Measurements from ENCODE around the gene PTCHD4. TPM values are rescaled to one million over a fixed set of nuclear protein-coding genes. Genes with fewer than 3 reads are reported as not detected.

PTCHD4 gene
- total and polyA plus RNA-seq, 2 of the 13 experiments (the other 11 are each of a cell fraction or from before 2014, with no cell fraction given) = 28.4 to 32.9 TPM

DNA sequence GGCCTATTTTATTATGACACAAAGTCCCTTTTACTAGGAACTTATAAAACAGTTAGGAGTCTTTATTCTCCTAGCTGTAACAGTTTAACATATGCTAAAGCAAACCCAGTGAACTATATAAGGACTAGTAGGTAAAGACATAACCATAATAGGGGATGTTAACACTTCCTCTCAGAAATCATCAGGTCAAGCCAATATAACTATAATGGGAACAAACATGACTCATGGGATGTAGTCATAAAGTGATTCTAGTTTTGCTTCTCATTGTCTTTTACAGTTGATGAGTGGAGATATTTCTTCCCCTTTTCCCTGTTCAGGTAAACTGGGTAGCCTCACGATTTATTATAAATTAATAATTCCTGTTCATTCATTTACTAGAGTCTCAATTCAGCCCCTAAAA, 9.7 kb downstream of the PTCHD4 start:
- H3K9me3 ChIP-seq (ENCODE audit: low read length) = no peaks in the 10 kb centered on the region
- POLR2A ChIA-PET = no interaction called here
- ATAC-seq (no peak; the same call in 2 of the 3 replicates), FAIRE-seq (no peak), DNase-seq (ENCODE audit: low spot score) (no peak)
- peaks cover 85% of the 10 kb centered on the region for H3K79me2 ChIP-seq (ENCODE audit: insufficient read depth, low read length)
- no peak overlapping the region for H3K4me2 ChIP-seq (ENCODE audit: low read depth, low read length)
- WGBS (ENCODE audit: low lambda C conversion rate) = 96% methylated on average over 1 of the region's 1 CpG
- in situ Hi-C loops (cut with HindIII; ENCODE audit: extremely low pct_ligation_motif_present, low pct_unique_long_range_greater_than_20kb) = no loop called here
- intact Hi-C loops (cut with micrococcal nuclease; ENCODE audit: unreplicated experiment) = no loop called here
- H3K4me1 ChIP-seq (ENCODE audit: insufficient read depth, low read length) = peaks cover 69% of the 10 kb centered on the region
- no peak overlapping the region for H3K4me3 ChIP-seq (replicated peaks in 1 of 3; ENCODE audit: insufficient read depth in 1 of 3, low read depth in 2 of 3, low read length in 3 of 3)
- TF ChIP-seq RBFOX2 (IDR thresholded peaks at IDR 0.05; ENCODE audit: low read depth, low read length) = peak; percentile 28; the same call in 1 of the 2 replicates
- no peak for TF ChIP-seq SMAD9 (CRISPR knock-in tag; IDR thresholded peaks at IDR 0.05)
- no peak for TF ChIP-seq MEIS1 (CRISPR knock-in tag; IDR thresholded peaks at IDR 0.05; ENCODE audit: borderline replicate concordance)
- TF ChIP-seq SIN3A (IDR thresholded peaks at IDR 0.05; ENCODE audit: borderline replicate concordance, low read depth, low read length) = no peak
- no peak for TF ChIP-seq KLF15 (CRISPR knock-in tag; IDR thresholded peaks at IDR 0.05; ENCODE audit: borderline replicate concordance)
- TF ChIP-seq, protein P1, sequence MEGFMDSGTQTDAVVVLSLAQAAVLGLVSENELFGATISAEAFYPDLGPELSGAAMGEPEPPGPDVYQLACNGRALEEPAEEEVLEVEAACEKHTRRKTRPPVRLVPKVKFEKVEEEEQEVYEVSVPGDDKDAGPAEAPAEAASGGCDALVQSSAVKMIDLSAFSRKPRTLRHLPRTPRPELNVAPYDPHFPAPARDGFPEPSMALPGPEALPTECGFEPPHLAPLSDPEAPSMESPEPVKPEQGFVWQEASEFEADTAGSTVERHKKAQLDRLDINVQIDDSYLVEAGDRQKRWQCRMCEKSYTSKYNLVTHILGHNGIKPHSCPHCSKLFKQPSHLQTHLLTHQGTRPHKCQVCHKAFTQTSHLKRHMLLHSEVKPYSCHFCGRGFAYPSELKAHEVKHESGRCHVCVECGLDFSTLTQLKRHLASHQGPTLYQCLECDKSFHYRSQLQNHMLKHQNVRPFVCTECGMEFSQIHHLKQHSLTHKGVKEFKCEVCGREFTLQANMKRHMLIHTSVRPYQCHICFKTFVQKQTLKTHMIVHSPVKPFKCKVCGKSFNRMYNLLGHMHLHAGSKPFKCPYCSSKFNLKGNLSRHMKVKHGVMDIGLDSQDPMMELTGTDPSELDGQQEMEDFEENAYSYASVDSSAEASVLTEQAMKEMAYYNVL (CRISPR knock-in tag; IDR thresholded peaks at IDR 0.05; ENCODE audit: borderline replicate concordance) = no peak
- TF ChIP-seq, protein P2, sequence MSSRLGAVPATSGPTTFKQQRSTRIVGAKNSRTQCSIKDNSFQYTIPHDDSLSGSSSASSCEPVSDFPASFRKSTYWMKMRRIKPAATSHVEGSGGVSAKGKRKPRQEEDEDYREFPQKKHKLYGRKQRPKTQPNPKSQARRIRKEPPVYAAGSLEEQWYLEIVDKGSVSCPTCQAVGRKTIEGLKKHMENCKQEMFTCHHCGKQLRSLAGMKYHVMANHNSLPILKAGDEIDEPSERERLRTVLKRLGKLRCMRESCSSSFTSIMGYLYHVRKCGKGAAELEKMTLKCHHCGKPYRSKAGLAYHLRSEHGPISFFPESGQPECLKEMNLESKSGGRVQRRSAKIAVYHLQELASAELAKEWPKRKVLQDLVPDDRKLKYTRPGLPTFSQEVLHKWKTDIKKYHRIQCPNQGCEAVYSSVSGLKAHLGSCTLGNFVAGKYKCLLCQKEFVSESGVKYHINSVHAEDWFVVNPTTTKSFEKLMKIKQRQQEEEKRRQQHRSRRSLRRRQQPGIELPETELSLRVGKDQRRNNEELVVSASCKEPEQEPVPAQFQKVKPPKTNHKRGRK (CRISPR knock-in tag; IDR thresholded peaks at IDR 0.05) = no peak
- H3K9ac ChIP-seq (ENCODE audit: insufficient read depth, low read depth, low read length) = no peak overlapping the region
- H4K20me1 ChIP-seq (ENCODE audit: insufficient read depth, low read length) = peaks cover 53% of the 10 kb centered on the region
- peaks cover 5 to 20% of the 10 kb centered on the region in 2 experiments for H3K36me3 ChIP-seq (replicated peaks in 1 of 2; ENCODE audit: control insufficient read depth in 1 of 2, insufficient read depth in 2 of 2, low read length in 2 of 2)
- H3K27ac ChIP-seq (ENCODE audit: extremely low read length, insufficient read depth, low read length) = no peak overlapping the region
- no TSS peak for BruUV-seq (replicated peaks)
- CTCF ChIA-PET (ENCODE audit: low intra/inter-chr PET ratio, low total read pairs) = no interaction called here
- H2AFZ ChIP-seq (ENCODE audit: low read length) = no peak overlapping the region
- H3K27me3 ChIP-seq (ENCODE audit: control insufficient read depth in 1 of 2, insufficient read depth in 2 of 2, low read length in 2 of 2) = no peaks in the 10 kb centered on the region

All from HepG2 (cell line).